Liver (tissue), 9 donors: ENCODE measurements around the gene EML5. TPM values are rescaled to one million over a fixed set of nuclear protein-coding genes. Genes with fewer than 3 reads are reported as not detected.

Experiments
- DNase-seq: peaks from one replicate; pipeline ENCODE4 v3.0.0-alpha.2; 2017; ENCODE audit warnings: low spot score
- H3K27ac ChIP-seq, 2 donors: one replicate each; pipeline ENCODE4 v1.7.0; 2013; ENCODE audit warnings: inconsistent platforms in 2 of 2, low read length in 2 of 2, control low read depth in 1 of 2, low read depth in 1 of 2, mild to moderate bottlenecking in 1 of 2
- H3K27me3 ChIP-seq, 4 donors: one replicate each; pipeline versions ENCODE4 v1.6.1 to v1.7.0; 2013; ENCODE audit warnings: low read length in 3 of 4, inconsistent platforms in 1 of 4, mild to moderate bottlenecking in 1 of 4, moderate library complexity in 1 of 4; ENCODE audit not compliant: control insufficient read depth in 4 of 4, insufficient read depth in 4 of 4
- H3K36me3 ChIP-seq, 4 donors: one replicate each; pipeline versions ENCODE4 v1.6.1 to v1.7.0; 2013; ENCODE audit warnings: low read length in 3 of 4, mild to moderate bottlenecking in 3 of 4, low read depth in 1 of 4, moderate library complexity in 1 of 4; ENCODE audit not compliant: control insufficient read depth in 4 of 4, insufficient read depth in 3 of 4
- H3K4me1 ChIP-seq, 4 donors: one replicate each; pipeline versions ENCODE4 v1.6.1 to v1.7.0; 2013; ENCODE audit warnings: low read length in 3 of 4, mild to moderate bottlenecking in 3 of 4, moderate library complexity in 1 of 4; ENCODE audit not compliant: control insufficient read depth in 4 of 4, insufficient read depth in 4 of 4
- H3K4me3 ChIP-seq, 3 donors: one replicate each; pipeline versions ENCODE4 v1.6.1 to v1.7.0; 2013; ENCODE audit warnings: low read length in 3 of 3, control low read depth in 1 of 3, low read depth in 1 of 3, mild to moderate bottlenecking in 1 of 3
- H3K9ac ChIP-seq, 2 donors: one replicate each; pipeline ENCODE4 v1.7.0; 2013; ENCODE audit warnings: low read length in 2 of 2, mild to moderate bottlenecking in 2 of 2, moderate library complexity in 2 of 2, control low read depth in 1 of 2, low read depth in 1 of 2
- H3K9me3 ChIP-seq, 4 donors: one replicate each; pipeline versions ENCODE4 v1.6.1 to v1.7.0; 2013; ENCODE audit warnings: low read length in 3 of 4; ENCODE audit not compliant: control insufficient read depth in 4 of 4
- EGR1 ChIP-seq, 2 donors: IDR thresholded peaks; 2 replicates each; pipeline ENCODE4 v1.6.1; 2016 to 2018; ENCODE audit warnings: antibody characterized with exemption in 2 of 2, low read depth in 2 of 2
- FOXA1 ChIP-seq: IDR thresholded peaks from 2 replicates; pipeline ENCODE4 v1.6.1; 2016; ENCODE audit warnings: antibody characterized with exemption
- FOXA2 ChIP-seq: IDR thresholded peaks from 2 replicates; pipeline ENCODE4 v1.6.1; 2016; ENCODE audit warnings: antibody characterized with exemption
- GABPA ChIP-seq, 2 donors: IDR thresholded peaks in 1 of 2; conservative IDR thresholded peaks in 1 of 2; 2 replicates each; pipeline ENCODE4 v1.6.1; 2016; ENCODE audit warnings: antibody characterized with exemption in 2 of 2, mild to moderate bottlenecking in 1 of 2, moderate library complexity in 1 of 2
- HNF4A ChIP-seq, 2 donors: conservative IDR thresholded peaks; 2 replicates each; pipeline ENCODE4 v1.6.1; 2016; ENCODE audit warnings: antibody characterized with exemption in 2 of 2, mild to moderate bottlenecking in 2 of 2
- JUND ChIP-seq, 2 donors: IDR thresholded peaks; 2 replicates each; pipeline ENCODE4 v1.6.1; 2016; ENCODE audit warnings: antibody characterized with exemption in 2 of 2
- RAD21 ChIP-seq, 2 donors: IDR thresholded peaks; 2 replicates each; pipeline ENCODE4 v1.6.1; 2016; ENCODE audit warnings: antibody characterized with exemption in 2 of 2, mild to moderate bottlenecking in 2 of 2
- SP1 ChIP-seq: IDR thresholded peaks from 2 replicates; pipeline ENCODE4 v1.6.1; 2018; ENCODE audit warnings: antibody characterized with exemption, mild to moderate bottlenecking
- TAF1 ChIP-seq: conservative IDR thresholded peaks from 2 replicates; pipeline ENCODE4 v1.6.1; 2016; ENCODE audit warnings: antibody characterized with exemption, mild to moderate bottlenecking
- YY1 ChIP-seq: IDR thresholded peaks from 2 replicates; pipeline ENCODE4 v1.6.1; 2016; ENCODE audit warnings: antibody characterized with exemption, mild to moderate bottlenecking
- WGBS: extraction: QIAGEN DNeasy Blood & Tissue Kit; methylation state at CpG from one replicate; pipeline ENCODE4 v1.1.7; 2013; 5-methylcytosine and 5-hydroxymethylcytosine counted together
- polyA plus RNA-seq, 2 donors: library from polyadenylated mRNA; stranded (reverse) in 1 of 2; unstranded in 1 of 2; fragments of 200-250 nt in 1 of 2; fragments of >200 nt in 1 of 2; fragmentation: Nextera tagmentation in 1 of 2; extraction: Ambion mirVana in 1 of 2; gene quantifications; one replicate each; pipeline versions ENCODE4 v1.2.1 to v1.2.3, GENCODE V29; 2013 to 2015
- total RNA-seq, 2 donors: library from RNA; depleted of rRNA; stranded (reverse); fragments of >200 nt; gene quantifications; one replicate each; pipeline ENCODE4 v1.2.3, GENCODE V29; 2014
- TF ChIP-seq, protein P1 (sequence below): IDR thresholded peaks from 2 replicates; pipeline ENCODE4 v1.6.1; 2016; ENCODE audit warnings: antibody characterized with exemption
- TF ChIP-seq, protein P2 (sequence below): fragments of 150-350 bp; IDR thresholded peaks from 2 replicates; pipeline ENCODE4 v1.5.1; 2017; ENCODE audit warnings: improper control_type of control experiment, low read depth, low read length; ENCODE audit not compliant: missing input control
- TF ChIP-seq, protein P3 (sequence below): IDR thresholded peaks from 2 replicates; pipeline ENCODE4 v1.6.1; 2016; ENCODE audit warnings: antibody characterized with exemption
- TF ChIP-seq, protein P4 (sequence below): IDR thresholded peaks from 2 replicates; pipeline ENCODE4 v1.6.1; 2016; ENCODE audit warnings: antibody characterized with exemption, mild to moderate bottlenecking
- TF ChIP-seq, protein P5 (sequence below): IDR thresholded peaks from 2 replicates; pipeline ENCODE4 v1.6.1; 2016; ENCODE audit warnings: antibody characterized with exemption
- donor health status: healthy.
- donor health status: healthy.
- donor health status: healthy.
- donor health status: healthy.
- donor health status: healthy.

The EML5 gene
- total and polyA plus RNA-seq, 4 donors = 0.09 to 3.8 (median 0.55) TPM

DNA sequence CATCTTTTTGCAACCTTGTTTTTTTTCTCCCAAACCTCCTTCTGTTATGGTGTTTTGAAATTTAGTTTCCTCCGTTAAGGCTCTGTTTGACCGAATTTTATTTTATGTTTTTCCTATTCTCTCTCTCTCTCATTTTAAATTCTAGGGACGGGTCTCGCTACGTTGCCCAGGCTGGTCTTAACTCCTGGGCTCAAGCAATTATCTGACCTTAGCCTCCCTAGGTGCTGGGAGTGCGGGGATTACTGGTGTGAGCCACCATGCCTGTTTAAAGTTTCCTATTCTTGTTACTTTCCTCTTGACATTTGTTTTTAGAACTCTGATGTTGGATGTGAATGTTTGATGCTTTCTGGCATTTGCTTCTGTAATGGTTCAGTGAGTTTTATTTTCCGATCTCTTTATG, 228.9 kb downstream of the EML5 start:
- Histone ChIP-seq H3K4me1 (peaks cover 1 to 24% (median 12%) of the 10 kb centered on the region in 4 donors), H3K9ac (peak overlapping the region; percentile 35 to 72), H3K4me3 (peak overlapping the region; percentile 88 to 100 (median 97)), H3K27ac (peak overlapping the region in 1 of 2 donors; percentile 97), H3K36me3 (peaks cover 7 to 11% (median 9%) of the 10 kb centered on the region in 4 donors), H3K9me3 (no peaks in the 10 kb centered on the region), H3K27me3 (no peaks in the 10 kb centered on the region)
- WGBS = 28% methylated on average over 7 of the region's 7 CpGs
- DNase-seq = no peak
- TF ChIP-seq JUND (IDR thresholded peaks at IDR 0.05) (no peak), RAD21 (IDR thresholded peaks at IDR 0.05) (no peak), TAF1 (no peak), FOXA2 (no peak), YY1 (no peak), EGR1 (IDR thresholded peaks at IDR 0.05; ENCODE audit: low read depth in 2 of 2) (no peak), SP1 (no peak), HNF4A (conservative IDR thresholded peaks at IDR 0.05) (no peak), FOXA1 (no peak), GABPA (IDR thresholded peaks at IDR 0.05 in 1 of 2, conservative IDR thresholded peaks at IDR 0.05 in 1 of 2) (no peak)
- TF ChIP-seq, protein P1, sequence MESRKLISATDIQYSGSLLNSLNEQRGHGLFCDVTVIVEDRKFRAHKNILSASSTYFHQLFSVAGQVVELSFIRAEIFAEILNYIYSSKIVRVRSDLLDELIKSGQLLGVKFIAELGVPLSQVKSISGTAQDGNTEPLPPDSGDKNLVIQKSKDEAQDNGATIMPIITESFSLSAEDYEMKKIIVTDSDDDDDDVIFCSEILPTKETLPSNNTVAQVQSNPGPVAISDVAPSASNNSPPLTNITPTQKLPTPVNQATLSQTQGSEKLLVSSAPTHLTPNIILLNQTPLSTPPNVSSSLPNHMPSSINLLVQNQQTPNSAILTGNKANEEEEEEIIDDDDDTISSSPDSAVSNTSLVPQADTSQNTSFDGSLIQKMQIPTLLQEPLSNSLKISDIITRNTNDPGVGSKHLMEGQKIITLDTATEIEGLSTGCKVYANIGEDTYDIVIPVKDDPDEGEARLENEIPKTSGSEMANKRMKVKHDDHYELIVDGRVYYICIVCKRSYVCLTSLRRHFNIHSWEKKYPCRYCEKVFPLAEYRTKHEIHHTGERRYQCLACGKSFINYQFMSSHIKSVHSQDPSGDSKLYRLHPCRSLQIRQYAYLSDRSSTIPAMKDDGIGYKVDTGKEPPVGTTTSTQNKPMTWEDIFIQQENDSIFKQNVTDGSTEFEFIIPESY = no peak
- TF ChIP-seq, protein P2, sequence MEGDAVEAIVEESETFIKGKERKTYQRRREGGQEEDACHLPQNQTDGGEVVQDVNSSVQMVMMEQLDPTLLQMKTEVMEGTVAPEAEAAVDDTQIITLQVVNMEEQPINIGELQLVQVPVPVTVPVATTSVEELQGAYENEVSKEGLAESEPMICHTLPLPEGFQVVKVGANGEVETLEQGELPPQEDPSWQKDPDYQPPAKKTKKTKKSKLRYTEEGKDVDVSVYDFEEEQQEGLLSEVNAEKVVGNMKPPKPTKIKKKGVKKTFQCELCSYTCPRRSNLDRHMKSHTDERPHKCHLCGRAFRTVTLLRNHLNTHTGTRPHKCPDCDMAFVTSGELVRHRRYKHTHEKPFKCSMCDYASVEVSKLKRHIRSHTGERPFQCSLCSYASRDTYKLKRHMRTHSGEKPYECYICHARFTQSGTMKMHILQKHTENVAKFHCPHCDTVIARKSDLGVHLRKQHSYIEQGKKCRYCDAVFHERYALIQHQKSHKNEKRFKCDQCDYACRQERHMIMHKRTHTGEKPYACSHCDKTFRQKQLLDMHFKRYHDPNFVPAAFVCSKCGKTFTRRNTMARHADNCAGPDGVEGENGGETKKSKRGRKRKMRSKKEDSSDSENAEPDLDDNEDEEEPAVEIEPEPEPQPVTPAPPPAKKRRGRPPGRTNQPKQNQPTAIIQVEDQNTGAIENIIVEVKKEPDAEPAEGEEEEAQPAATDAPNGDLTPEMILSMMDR = no peak
- TF ChIP-seq, protein P3, sequence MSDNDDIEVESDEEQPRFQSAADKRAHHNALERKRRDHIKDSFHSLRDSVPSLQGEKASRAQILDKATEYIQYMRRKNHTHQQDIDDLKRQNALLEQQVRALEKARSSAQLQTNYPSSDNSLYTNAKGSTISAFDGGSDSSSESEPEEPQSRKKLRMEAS = no peak
- TF ChIP-seq, protein P4, sequence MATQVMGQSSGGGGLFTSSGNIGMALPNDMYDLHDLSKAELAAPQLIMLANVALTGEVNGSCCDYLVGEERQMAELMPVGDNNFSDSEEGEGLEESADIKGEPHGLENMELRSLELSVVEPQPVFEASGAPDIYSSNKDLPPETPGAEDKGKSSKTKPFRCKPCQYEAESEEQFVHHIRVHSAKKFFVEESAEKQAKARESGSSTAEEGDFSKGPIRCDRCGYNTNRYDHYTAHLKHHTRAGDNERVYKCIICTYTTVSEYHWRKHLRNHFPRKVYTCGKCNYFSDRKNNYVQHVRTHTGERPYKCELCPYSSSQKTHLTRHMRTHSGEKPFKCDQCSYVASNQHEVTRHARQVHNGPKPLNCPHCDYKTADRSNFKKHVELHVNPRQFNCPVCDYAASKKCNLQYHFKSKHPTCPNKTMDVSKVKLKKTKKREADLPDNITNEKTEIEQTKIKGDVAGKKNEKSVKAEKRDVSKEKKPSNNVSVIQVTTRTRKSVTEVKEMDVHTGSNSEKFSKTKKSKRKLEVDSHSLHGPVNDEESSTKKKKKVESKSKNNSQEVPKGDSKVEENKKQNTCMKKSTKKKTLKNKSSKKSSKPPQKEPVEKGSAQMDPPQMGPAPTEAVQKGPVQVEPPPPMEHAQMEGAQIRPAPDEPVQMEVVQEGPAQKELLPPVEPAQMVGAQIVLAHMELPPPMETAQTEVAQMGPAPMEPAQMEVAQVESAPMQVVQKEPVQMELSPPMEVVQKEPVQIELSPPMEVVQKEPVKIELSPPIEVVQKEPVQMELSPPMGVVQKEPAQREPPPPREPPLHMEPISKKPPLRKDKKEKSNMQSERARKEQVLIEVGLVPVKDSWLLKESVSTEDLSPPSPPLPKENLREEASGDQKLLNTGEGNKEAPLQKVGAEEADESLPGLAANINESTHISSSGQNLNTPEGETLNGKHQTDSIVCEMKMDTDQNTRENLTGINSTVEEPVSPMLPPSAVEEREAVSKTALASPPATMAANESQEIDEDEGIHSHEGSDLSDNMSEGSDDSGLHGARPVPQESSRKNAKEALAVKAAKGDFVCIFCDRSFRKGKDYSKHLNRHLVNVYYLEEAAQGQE = no peak
- TF ChIP-seq, protein P5, sequence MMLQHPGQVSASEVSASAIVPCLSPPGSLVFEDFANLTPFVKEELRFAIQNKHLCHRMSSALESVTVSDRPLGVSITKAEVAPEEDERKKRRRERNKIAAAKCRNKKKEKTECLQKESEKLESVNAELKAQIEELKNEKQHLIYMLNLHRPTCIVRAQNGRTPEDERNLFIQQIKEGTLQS = no peak
